Right atrium auricular region (tissue), 2 donors: Measurements from ENCODE around the gene SNTB2. TPM values are rescaled to one million over a fixed set of nuclear protein-coding genes. Genes with fewer than 3 reads are reported as not detected.

Experiments used
- DNase-seq: peaks from one replicate; pipeline ENCODE4 v3.0.0-alpha.2; 2019; ENCODE audit warnings: low spot score
- H3K27ac ChIP-seq, 2 donors: fragments of 200-600 bp; sonication (generic); 1 replicate in 1 of 2; 2 replicates in 1 of 2; pipeline ENCODE4 v1.5.1; 2016 to 2019
- H3K27me3 ChIP-seq, 2 donors: fragments of 200-600 bp; sonication (generic); one replicate each; pipeline versions ENCODE4 v1.5.1 to v1.6.0; 2017 to 2019
- H3K36me3 ChIP-seq: fragments of 200-600 bp; sonication (generic); one replicate; pipeline ENCODE4 v1.5.1; 2016
- H3K4me1 ChIP-seq, 2 donors: fragments of 200-600 bp; sonication (generic); one replicate each; pipeline versions ENCODE4 v1.5.1 to v1.6.0; 2017 to 2019
- H3K4me3 ChIP-seq, 2 donors: fragments of 200-600 bp; sonication (generic); 1 replicate in 1 of 2; 2 replicates in 1 of 2; pipeline ENCODE4 v1.5.1; 2017 to 2019; ENCODE audit warnings: mild to moderate bottlenecking in 1 of 2, moderate library complexity in 1 of 2
- H3K9me3 ChIP-seq, 2 donors: fragments of 200-600 bp; sonication (generic); one replicate each; pipeline ENCODE4 v1.5.1; 2019
- CTCF ChIP-seq, 2 donors: fragments of 200-600 bp; sonication (generic); IDR thresholded peaks; one replicate each; pipeline ENCODE4 v1.5.1; 2019; ENCODE audit warnings: antibody characterized with exemption in 2 of 2
- total RNA-seq, 2 donors: library from RNA; depleted of rRNA; stranded (reverse); fragments of >200 nt; gene quantifications; one replicate each; pipeline ENCODE4 v1.1.0, GENCODE V29; 2016

SNTB2 gene
- total RNA-seq, 2 donors from 2014 or later, result 12.3 to 35.1 TPM

- Histone ChIP-seq H3K27ac (no peak overlapping the region), H3K27me3 (no peaks in the 10 kb centered on the region), H3K36me3 (peaks cover 92% of the 10 kb centered on the region), H3K4me1 (peaks cover 0 to 6% of the 10 kb centered on the region in 2 donors), H3K9me3 (no peaks in the 10 kb centered on the region), H3K4me3 (no peak overlapping the region)
- DNase-seq, result no peak
- no peak for TF ChIP-seq CTCF (IDR thresholded peaks at IDR 0.05)
Measured at GRCh38 chr16:69319826-69320739, 133.1 kb downstream of the SNTB2 start.

- no peak for TF ChIP-seq CTCF (IDR thresholded peaks at IDR 0.05)
- no peaks in the 10 kb centered on the region for H3K27me3 ChIP-seq
- peaks cover 91% of the 10 kb centered on the region for H3K36me3 ChIP-seq
- DNase-seq, result no peak
- no peak overlapping the region for H3K27ac ChIP-seq
- H3K4me1 ChIP-seq, result peaks cover 0 to 6% of the 10 kb centered on the region in 2 donors
- H3K9me3 ChIP-seq, result no peaks in the 10 kb centered on the region
- no peak overlapping the region for H3K4me3 ChIP-seq
Measured at GRCh38 chr16:69320740-69321073, 133.7 kb downstream of the SNTB2 start.

- Histone ChIP-seq H3K4me1 (peaks cover 0 to 6% of the 10 kb centered on the region in 2 donors), H3K27me3 (no peaks in the 10 kb centered on the region), H3K36me3 (peaks cover 90% of the 10 kb centered on the region), H3K9me3 (no peaks in the 10 kb centered on the region), H3K27ac (no peak overlapping the region), H3K4me3 (no peak overlapping the region)
- no peak for TF ChIP-seq CTCF (IDR thresholded peaks at IDR 0.05)
- DNase-seq, result no peak
Measured at GRCh38 chr16:69321080-69321479, 134.1 kb downstream of the SNTB2 start.

GRCh38 chr16:69322343-69322742 lies 135.4 kb downstream of the SNTB2 start:
- no peak for TF ChIP-seq CTCF (IDR thresholded peaks at IDR 0.05)
- no peak for DNase-seq
- H3K36me3 ChIP-seq, result peaks cover 85% of the 10 kb centered on the region
- H3K27ac ChIP-seq, result no peak overlapping the region
- H3K27me3 ChIP-seq, result no peaks in the 10 kb centered on the region
- no peaks in the 10 kb centered on the region for H3K9me3 ChIP-seq
- no peak overlapping the region for H3K4me3 ChIP-seq
- H3K4me1 ChIP-seq, result peaks cover 0 to 17% of the 10 kb centered on the region in 2 donors

- no peaks in the 10 kb centered on the region for H3K9me3 ChIP-seq
- peaks cover 79% of the 10 kb centered on the region for H3K36me3 ChIP-seq
- DNase-seq, result no peak
- no peaks in the 10 kb centered on the region for H3K27me3 ChIP-seq
- no peak for TF ChIP-seq CTCF (IDR thresholded peaks at IDR 0.05)
- H3K4me1 ChIP-seq, result peaks cover 0 to 26% of the 10 kb centered on the region in 2 donors
- no peak overlapping the region for H3K4me3 ChIP-seq
- no peak overlapping the region for H3K27ac ChIP-seq
Measured at GRCh38 chr16:69323415-69323814, 136.5 kb downstream of the SNTB2 start.
